K562 (cell line): Measurements from ENCODE around the gene DGKZ. TPM values are rescaled to one million over a fixed set of nuclear protein-coding genes. Genes with fewer than 3 reads are reported as not detected.
A peak's percentile ranks its signal among the peaks of the same experiment; 100 is the strongest.

Source experiments
- ATF4 ChIP-seq: fragments of 450-650 bp; formaldehyde crosslinking; IDR thresholded peaks from 2 replicates; pipeline ENCODE4 v1.4.0; 2022; ENCODE audit warnings: mild to moderate bottlenecking, moderate library complexity
- CCAR2 ChIP-seq: fragments of 200-400 bp; formaldehyde crosslinking; IDR thresholded peaks from 2 replicates; pipeline ENCODE4 v1.6.1; 2017; ENCODE audit warnings: mild to moderate bottlenecking, low read depth, low read length
- CREB3 ChIP-seq: fragments of 450-650 bp; conservative IDR thresholded peaks from 2 replicates; pipeline ENCODE4 v1.6.1; 2016; ENCODE audit warnings: missing genetic modification characterization, low read depth, mild to moderate bottlenecking, missing compliant biosample characterization, moderate library complexity
- DPF2 ChIP-seq: fragments of 450-650 bp; IDR thresholded peaks from 2 replicates; pipeline ENCODE4 v1.6.1; 2016
- EP400 ChIP-seq: fragments of 450-650 bp; IDR thresholded peaks from 2 replicates; pipeline ENCODE4 v1.6.1; 2017; ENCODE audit warnings: antibody characterized with exemption, mild to moderate bottlenecking, moderate library complexity
- HBP1 ChIP-seq: fragments of 450-650 bp; formaldehyde crosslinking; IDR thresholded peaks from 2 replicates; pipeline ENCODE4 v1.4.0; 2022; ENCODE audit warnings: missing genetic modification characterization
- HDAC8 ChIP-seq: fragments of 450-650 bp; IDR thresholded peaks from 2 replicates; pipeline ENCODE4 v1.6.1; 2016; ENCODE audit warnings: mild to moderate bottlenecking, missing genetic modification characterization, moderate library complexity, missing compliant biosample characterization
- JUNB ChIP-seq: fragments of 450-650 bp; formaldehyde crosslinking; conservative IDR thresholded peaks from 2 replicates; pipeline ENCODE4 v1.4.0; 2020; ENCODE audit warnings: mild to moderate bottlenecking
- KLF6 ChIP-seq: fragments of 250-450 bp; sonication (Bioruptor Pico); IDR thresholded peaks from 2 replicates; pipeline ENCODE4 v1.4.0; 2020; ENCODE audit warnings: mild to moderate bottlenecking, moderate library complexity, borderline replicate concordance
- MAFG ChIP-seq: fragments of 450-650 bp; conservative IDR thresholded peaks from 2 replicates; pipeline ENCODE4 v1.6.1; 2016; ENCODE audit warnings: missing genetic modification characterization, missing compliant biosample characterization
- NR2C2 ChIP-seq, 2 experiments: fragments of 200-800 bp in 1 of 2; sonication (Bioruptor generic) in 1 of 2; sonication (generic) in 1 of 2; formaldehyde crosslinking in 1 of 2; IDR thresholded peaks; 2 replicates each; pipeline versions ENCODE4 v1.6.1 to v1.8.0; 2016 to 2022; ENCODE audit warnings: mild to moderate bottlenecking in 1 of 2, missing compliant biosample characterization in 1 of 2, missing genetic modification characterization in 1 of 2, missing genetic modification reagents in 1 of 2
- NR3C1 ChIP-seq: sonication (generic); formaldehyde crosslinking; IDR thresholded peaks from 2 replicates; pipeline ENCODE4 v1.8.1; 2022; ENCODE audit warnings: missing genetic modification reagents
- SRSF7 ChIP-seq: fragments of 200-400 bp; formaldehyde crosslinking; optimal IDR thresholded peaks from 2 replicates; pipeline ENCODE3; 2017; ENCODE audit warnings: mild to moderate bottlenecking, low read depth, low read length
- SUPT5H ChIP-seq: fragments of 450-650 bp; IDR thresholded peaks from 2 replicates; pipeline ENCODE4 v1.6.1; 2016
- TAF1 ChIP-seq: IDR thresholded peaks from 2 replicates; pipeline ENCODE4 v1.6.1; 2011; ENCODE audit warnings: mild to moderate bottlenecking, low read length, moderate library complexity; ENCODE audit not compliant: insufficient read depth, control insufficient read depth, severe bottlenecking; ENCODE audit errors: extremely low read depth
- TCF3 ChIP-seq: sonication (generic); formaldehyde crosslinking; IDR thresholded peaks from 2 replicates; pipeline ENCODE4 v1.4.0; 2020; ENCODE audit warnings: mild to moderate bottlenecking, missing genetic modification reagents
- ZBTB17 ChIP-seq: fragments of 450-650 bp; formaldehyde crosslinking; IDR thresholded peaks from 2 replicates; pipeline ENCODE4 v1.4.0; 2020; ENCODE audit warnings: mild to moderate bottlenecking
- ZNF75A ChIP-seq: fragments of 450-650 bp; formaldehyde crosslinking; IDR thresholded peaks from 2 replicates; pipeline ENCODE4 v1.4.0; 2020; ENCODE audit warnings: mild to moderate bottlenecking
- ZNF764 ChIP-seq: fragments of 250-450 bp; sonication (Bioruptor Pico); IDR thresholded peaks from 2 replicates; pipeline ENCODE4 v1.4.0; 2020; ENCODE audit warnings: low read depth, mild to moderate bottlenecking, moderate library complexity
- polyA plus RNA-seq, 8 experiments: library from polyadenylated mRNA; depleted of rRNA in 4 of 8; stranded (reverse) in 5 of 8; unstranded in 3 of 8; fragments of >200 nt; fragmentation: Nextera tagmentation in 2 of 8; fragmentation: Illumina TruSeq in 1 of 8; extraction: Ambion mirVana in 2 of 8; extraction: Trizol in 1 of 8; gene quantifications; 2 replicates each; pipeline versions ENCODE4 v1.2.1 to v1.2.3, GENCODE V29; 2011 to 2014; ENCODE audit warnings: inconsistent platforms in 1 of 8, missing spikeins in 1 of 8
- total RNA-seq, 7 experiments: library from RNA; depleted of rRNA in 6 of 7; stranded (reverse); fragments of >200 nt in 6 of 7; fragmentation: Illumina TruSeq in 2 of 7; extraction: Trizol in 2 of 7; gene quantifications; 2 replicates each; pipeline versions ENCODE4 v1.2.1 to v1.2.3, GENCODE V29; 2011 to 2021; ENCODE audit warnings: low replicate concordance in 1 of 7
- TF ChIP-seq, protein P1 (sequence below): IDR thresholded peaks from 2 replicates; pipeline ENCODE4 v1.6.1; 2011; ENCODE audit not compliant: insufficient read length; ENCODE audit errors: extremely low read depth
- TF ChIP-seq, protein P2 (sequence below): fragments of 250-450 bp; sonication (Bioruptor Pico); IDR thresholded peaks from 2 replicates; pipeline ENCODE4 v1.4.0; 2020; ENCODE audit warnings: mild to moderate bottlenecking, moderate library complexity, borderline replicate concordance

DGKZ gene
- total and polyA plus RNA-seq, 9 of the 15 experiments (the other 6 are each of a cell fraction or from before 2014, with no cell fraction given), result 0.51 to 100 (median 44.2) TPM

DNA sequence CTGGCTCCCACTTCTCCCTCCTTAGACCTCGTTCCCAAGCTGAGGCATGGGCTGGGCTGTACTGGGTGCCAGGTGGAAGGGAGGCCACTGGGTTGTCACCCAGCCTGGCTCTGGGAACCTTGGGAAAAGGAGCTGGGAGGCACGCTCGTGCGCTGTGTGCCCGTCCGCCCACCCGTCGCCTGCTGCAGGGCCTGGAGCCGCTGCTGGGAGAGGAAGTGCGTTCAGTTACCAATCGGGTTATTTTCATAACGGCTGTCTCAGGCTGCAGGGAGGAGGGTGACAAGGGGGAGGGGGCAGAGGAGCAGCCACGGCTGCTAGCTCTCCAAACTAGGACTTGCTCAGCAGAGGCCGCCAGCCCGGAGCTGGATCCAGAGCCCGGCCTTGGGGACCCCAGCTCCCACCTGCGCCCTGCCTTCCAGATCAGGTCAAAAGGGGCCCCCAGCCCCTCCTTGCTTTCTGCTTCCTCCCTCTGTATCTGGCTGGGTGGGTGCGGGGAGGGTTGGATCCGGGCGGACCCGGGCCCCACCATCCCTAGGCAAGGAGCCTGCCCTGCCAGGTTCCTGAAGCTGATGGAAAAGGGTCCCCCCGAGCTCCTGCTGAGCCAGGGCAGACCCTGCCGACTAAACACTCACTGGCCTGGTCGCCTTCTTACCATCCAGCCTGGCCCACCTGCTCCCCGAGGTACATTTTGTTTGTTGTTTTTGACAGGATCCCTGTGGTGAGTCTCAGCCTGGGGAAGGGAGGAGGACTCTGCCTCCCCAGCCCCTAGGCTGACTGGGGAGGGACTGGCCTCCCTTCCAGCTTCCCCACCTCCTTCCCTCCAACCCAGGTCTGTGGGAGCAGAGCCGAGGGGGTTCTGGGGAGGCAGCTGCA is 14.3 kb downstream of the DGKZ start (continued):
- TF ChIP-seq HBP1 (CRISPR knock-in tag) (peak; percentile 48; the same call in 1 of the 2 replicates), EP400 (no peak), NR2C2 (CRISPR knock-in tag; IDR thresholded peaks at IDR 0.05) (no peak), NR2C2 (tag; IDR thresholded peaks at IDR 0.05) (0 out of 2 replicates have a peak, but pooled peaks have one; percentile 15), SRSF7 (no peak), TCF3 (CRISPR knock-in tag) (no peak), NR3C1 (CRISPR knock-in tag) (no peak), SUPT5H (peak; percentile 54), MAFG (no peak), CCAR2 (no peak), ZBTB17 (CRISPR knock-in tag) (0 out of 2 replicates have a peak, but pooled peaks have one; percentile 30), TAF1 (peak; percentile 46), ZNF764 (CRISPR knock-in tag) (no peak), ZNF75A (CRISPR knock-in tag) (no peak), ATF4 (CRISPR knock-in tag) (no peak; the same call in 1 of the 2 replicates), CREB3 (tag) (no peak), KLF6 (CRISPR knock-in tag) (no peak), DPF2 (no peak), HDAC8 (tag) (no peak), JUNB (CRISPR knock-in tag) (no peak)
- TF ChIP-seq, protein P1, sequence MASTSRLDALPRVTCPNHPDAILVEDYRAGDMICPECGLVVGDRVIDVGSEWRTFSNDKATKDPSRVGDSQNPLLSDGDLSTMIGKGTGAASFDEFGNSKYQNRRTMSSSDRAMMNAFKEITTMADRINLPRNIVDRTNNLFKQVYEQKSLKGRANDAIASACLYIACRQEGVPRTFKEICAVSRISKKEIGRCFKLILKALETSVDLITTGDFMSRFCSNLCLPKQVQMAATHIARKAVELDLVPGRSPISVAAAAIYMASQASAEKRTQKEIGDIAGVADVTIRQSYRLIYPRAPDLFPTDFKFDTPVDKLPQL, result no peak
- TF ChIP-seq, protein P2, sequence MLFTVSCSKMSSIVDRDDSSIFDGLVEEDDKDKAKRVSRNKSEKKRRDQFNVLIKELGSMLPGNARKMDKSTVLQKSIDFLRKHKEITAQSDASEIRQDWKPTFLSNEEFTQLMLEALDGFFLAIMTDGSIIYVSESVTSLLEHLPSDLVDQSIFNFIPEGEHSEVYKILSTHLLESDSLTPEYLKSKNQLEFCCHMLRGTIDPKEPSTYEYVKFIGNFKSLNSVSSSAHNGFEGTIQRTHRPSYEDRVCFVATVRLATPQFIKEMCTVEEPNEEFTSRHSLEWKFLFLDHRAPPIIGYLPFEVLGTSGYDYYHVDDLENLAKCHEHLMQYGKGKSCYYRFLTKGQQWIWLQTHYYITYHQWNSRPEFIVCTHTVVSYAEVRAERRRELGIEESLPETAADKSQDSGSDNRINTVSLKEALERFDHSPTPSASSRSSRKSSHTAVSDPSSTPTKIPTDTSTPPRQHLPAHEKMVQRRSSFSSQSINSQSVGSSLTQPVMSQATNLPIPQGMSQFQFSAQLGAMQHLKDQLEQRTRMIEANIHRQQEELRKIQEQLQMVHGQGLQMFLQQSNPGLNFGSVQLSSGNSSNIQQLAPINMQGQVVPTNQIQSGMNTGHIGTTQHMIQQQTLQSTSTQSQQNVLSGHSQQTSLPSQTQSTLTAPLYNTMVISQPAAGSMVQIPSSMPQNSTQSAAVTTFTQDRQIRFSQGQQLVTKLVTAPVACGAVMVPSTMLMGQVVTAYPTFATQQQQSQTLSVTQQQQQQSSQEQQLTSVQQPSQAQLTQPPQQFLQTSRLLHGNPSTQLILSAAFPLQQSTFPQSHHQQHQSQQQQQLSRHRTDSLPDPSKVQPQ (CRISPR knock-in tag), result no peak
